HEK293 (cell line): ENCODE results near the gene IRX5.

ENCODE experiments used
- CTCF ChIP-seq: fragments of 450-650 bp; formaldehyde crosslinking; IDR thresholded peaks from 2 replicates; pipeline ENCODE4 v1.5.1; 2016; ENCODE audit warnings: missing biosample characterization, missing genetic modification characterization
- SP2 ChIP-seq: fragments of 450-650 bp; formaldehyde crosslinking; IDR thresholded peaks from 2 replicates; pipeline ENCODE4 v1.5.1; 2016; ENCODE audit warnings: missing biosample characterization, missing genetic modification characterization
- TRIM28 ChIP-seq: IDR thresholded peaks from 2 replicates; pipeline ENCODE4 v1.6.1; 2011; ENCODE audit warnings: low read length, control low read depth, borderline replicate concordance
- ZNF561 ChIP-seq: fragments of 450-650 bp; IDR thresholded peaks from 2 replicates; pipeline ENCODE4 v1.5.1; 2018; ENCODE audit warnings: missing biosample characterization, missing genetic modification characterization, borderline replicate concordance

GRCh38 chr16:54974367-54974766 is 43.7 kb downstream of the IRX5 start:
- no peak for TF ChIP-seq ZNF561
- TF ChIP-seq SP2 (tag by site-specific recombination) = no peak
- TF ChIP-seq TRIM28 = peak; percentile 80; the same call in 1 of the 2 replicates
- no peak for TF ChIP-seq CTCF (tag by site-specific recombination)
